ENCODE data around the gene FOLR3.
"Not testable (repeated sequence)": the region's sequence is repeated elsewhere in the genome, so short reads cannot be mapped to it uniquely, and the experiment has no call there.

Gene FOLR3

GRCh38 chr11:72141066-72141465 lies 5.5 kb downstream of the FOLR3 start:
- no peaks in the 10 kb centered on the region for H3K36me3 ChIP-seq (ENCODE audit: control insufficient read depth in 2 of 2, insufficient read depth in 2 of 2, low read length in 2 of 2)
- no peaks in the 10 kb centered on the region for H3K9me3 ChIP-seq (ENCODE audit: control insufficient read depth in 2 of 2, low read length in 2 of 2)
- H3K27ac ChIP-seq (ENCODE audit: low read length), result no peak overlapping the region
- H3K9ac ChIP-seq (ENCODE audit: low read length in 2 of 2), result no peak overlapping the region
- no peaks in the 10 kb centered on the region for H3K27me3 ChIP-seq (ENCODE audit: control insufficient read depth in 1 of 2, insufficient read depth in 2 of 2, low read length in 2 of 2)
- H3K4me1 ChIP-seq (ENCODE audit: control insufficient read depth, insufficient read depth, low read length), result no peaks in the 10 kb centered on the region
- no peak overlapping the region for H3K4me3 ChIP-seq (ENCODE audit: low read length in 2 of 2)

- not testable (repeated sequence) for H3K9me3 ChIP-seq (ENCODE audit: control insufficient read depth in 2 of 2, low read length in 2 of 2); H3K4me1 ChIP-seq (ENCODE audit: control insufficient read depth, insufficient read depth, low read length); H3K9ac ChIP-seq (ENCODE audit: low read length in 2 of 2); H3K27me3 ChIP-seq (ENCODE audit: control insufficient read depth in 1 of 2, insufficient read depth in 2 of 2, low read length in 2 of 2); H3K36me3 ChIP-seq (ENCODE audit: control insufficient read depth in 2 of 2, insufficient read depth in 2 of 2, low read length in 2 of 2); H3K4me3 ChIP-seq (ENCODE audit: low read length in 2 of 2); H3K27ac ChIP-seq (ENCODE audit: low read length)
Measured at GRCh38 chr11:72142086-72142485, 6.6 kb downstream of the FOLR3 start.

GRCh38 chr11:72142543-72142942 lies 7.0 kb downstream of the FOLR3 start:
- H3K4me3 ChIP-seq (ENCODE audit: low read length in 2 of 2); H3K27ac ChIP-seq (ENCODE audit: low read length); H3K9ac ChIP-seq (ENCODE audit: low read length in 2 of 2); H3K9me3 ChIP-seq (ENCODE audit: control insufficient read depth in 2 of 2, low read length in 2 of 2); H3K36me3 ChIP-seq (ENCODE audit: control insufficient read depth in 2 of 2, insufficient read depth in 2 of 2, low read length in 2 of 2); H3K27me3 ChIP-seq (ENCODE audit: control insufficient read depth in 1 of 2, insufficient read depth in 2 of 2, low read length in 2 of 2); H3K4me1 ChIP-seq (ENCODE audit: control insufficient read depth, insufficient read depth, low read length): not testable (repeated sequence)

GRCh38 chr11:72144807-72145565 lies 9.5 kb downstream of the FOLR3 start:
- Histone ChIP-seq H3K27ac (ENCODE audit: low read length) (no peak overlapping the region), H3K9ac (ENCODE audit: low read length in 2 of 2) (no peak overlapping the region), H3K4me1 (ENCODE audit: control insufficient read depth, insufficient read depth, low read length) (no peaks in the 10 kb centered on the region), H3K27me3 (ENCODE audit: control insufficient read depth in 1 of 2, insufficient read depth in 2 of 2, low read length in 2 of 2) (no peaks in the 10 kb centered on the region), H3K36me3 (ENCODE audit: control insufficient read depth in 2 of 2, insufficient read depth in 2 of 2, low read length in 2 of 2) (no peaks in the 10 kb centered on the region), H3K9me3 (ENCODE audit: control insufficient read depth in 2 of 2, low read length in 2 of 2) (no peaks in the 10 kb centered on the region), H3K4me3 (ENCODE audit: low read length in 2 of 2) (no peak overlapping the region)

- Histone ChIP-seq H3K27me3 (ENCODE audit: control insufficient read depth in 1 of 2, insufficient read depth in 2 of 2, low read length in 2 of 2) (no peaks in the 10 kb centered on the region), H3K9me3 (ENCODE audit: control insufficient read depth in 2 of 2, low read length in 2 of 2) (no peaks in the 10 kb centered on the region), H3K9ac (ENCODE audit: low read length in 2 of 2) (no peak overlapping the region), H3K4me1 (ENCODE audit: control insufficient read depth, insufficient read depth, low read length) (no peaks in the 10 kb centered on the region), H3K36me3 (ENCODE audit: control insufficient read depth in 2 of 2, insufficient read depth in 2 of 2, low read length in 2 of 2) (no peaks in the 10 kb centered on the region), H3K27ac (ENCODE audit: low read length) (no peak overlapping the region), H3K4me3 (ENCODE audit: low read length in 2 of 2) (no peak overlapping the region)
Measured at GRCh38 chr11:72146625-72147024, 11.1 kb downstream of the FOLR3 start.

GRCh38 chr11:72150882-72151281 lies 15.4 kb downstream of the FOLR3 start:
- H3K4me3 ChIP-seq (ENCODE audit: low read length in 2 of 2), result no peak overlapping the region
- H3K27me3 ChIP-seq (ENCODE audit: control insufficient read depth in 1 of 2, insufficient read depth in 2 of 2, low read length in 2 of 2), result no peaks in the 10 kb centered on the region
- no peak overlapping the region for H3K9ac ChIP-seq (ENCODE audit: low read length in 2 of 2)
- no peaks in the 10 kb centered on the region for H3K4me1 ChIP-seq (ENCODE audit: control insufficient read depth, insufficient read depth, low read length)
- no peaks in the 10 kb centered on the region for H3K9me3 ChIP-seq (ENCODE audit: control insufficient read depth in 2 of 2, low read length in 2 of 2)
- H3K36me3 ChIP-seq (ENCODE audit: control insufficient read depth in 2 of 2, insufficient read depth in 2 of 2, low read length in 2 of 2), result no peaks in the 10 kb centered on the region
- no peak overlapping the region for H3K27ac ChIP-seq (ENCODE audit: low read length)

- H3K4me1 ChIP-seq (ENCODE audit: control insufficient read depth, insufficient read depth, low read length); H3K9ac ChIP-seq (ENCODE audit: low read length in 2 of 2); H3K27me3 ChIP-seq (ENCODE audit: control insufficient read depth in 1 of 2, insufficient read depth in 2 of 2, low read length in 2 of 2); H3K9me3 ChIP-seq (ENCODE audit: control insufficient read depth in 2 of 2, low read length in 2 of 2); H3K4me3 ChIP-seq (ENCODE audit: low read length in 2 of 2); H3K27ac ChIP-seq (ENCODE audit: low read length); H3K36me3 ChIP-seq (ENCODE audit: control insufficient read depth in 2 of 2, insufficient read depth in 2 of 2, low read length in 2 of 2): not testable (repeated sequence)
Measured at GRCh38 chr11:72153874-72154273, 18.3 kb downstream of the FOLR3 start.

GRCh38 chr11:72154816-72155215 lies 19.3 kb downstream of the FOLR3 start:
- H3K9ac ChIP-seq (ENCODE audit: low read length in 2 of 2), result no peak overlapping the region
- H3K27ac ChIP-seq (ENCODE audit: low read length), result no peak overlapping the region
- H3K4me3 ChIP-seq (ENCODE audit: low read length in 2 of 2), result no peak overlapping the region
- no peaks in the 10 kb centered on the region for H3K9me3 ChIP-seq (ENCODE audit: control insufficient read depth in 2 of 2, low read length in 2 of 2)
- H3K27me3 ChIP-seq (ENCODE audit: control insufficient read depth in 1 of 2, insufficient read depth in 2 of 2, low read length in 2 of 2), result peaks cover 0 to 3% of the 10 kb centered on the region in 2 donors
- no peaks in the 10 kb centered on the region for H3K4me1 ChIP-seq (ENCODE audit: control insufficient read depth, insufficient read depth, low read length)
- H3K36me3 ChIP-seq (ENCODE audit: control insufficient read depth in 2 of 2, insufficient read depth in 2 of 2, low read length in 2 of 2), result no peaks in the 10 kb centered on the region

- no peaks in the 10 kb centered on the region for H3K9me3 ChIP-seq (ENCODE audit: control insufficient read depth in 2 of 2, low read length in 2 of 2)
- peaks cover 0 to 3% of the 10 kb centered on the region in 2 donors for H3K27me3 ChIP-seq (ENCODE audit: control insufficient read depth in 1 of 2, insufficient read depth in 2 of 2, low read length in 2 of 2)
- no peak overlapping the region for H3K9ac ChIP-seq (ENCODE audit: low read length in 2 of 2)
- no peaks in the 10 kb centered on the region for H3K4me1 ChIP-seq (ENCODE audit: control insufficient read depth, insufficient read depth, low read length)
- no peaks in the 10 kb centered on the region for H3K36me3 ChIP-seq (ENCODE audit: control insufficient read depth in 2 of 2, insufficient read depth in 2 of 2, low read length in 2 of 2)
- H3K4me3 ChIP-seq (ENCODE audit: low read length in 2 of 2), result no peak overlapping the region
- H3K27ac ChIP-seq (ENCODE audit: low read length), result no peak overlapping the region
Measured at GRCh38 chr11:72155751-72156150, 20.2 kb downstream of the FOLR3 start.

- Histone ChIP-seq H3K27me3 (ENCODE audit: control insufficient read depth in 1 of 2, insufficient read depth in 2 of 2, low read length in 2 of 2) (peaks cover 0 to 3% of the 10 kb centered on the region in 2 donors), H3K9ac (ENCODE audit: low read length in 2 of 2) (no peak overlapping the region), H3K4me1 (ENCODE audit: control insufficient read depth, insufficient read depth, low read length) (no peaks in the 10 kb centered on the region), H3K9me3 (ENCODE audit: control insufficient read depth in 2 of 2, low read length in 2 of 2) (no peaks in the 10 kb centered on the region), H3K36me3 (ENCODE audit: control insufficient read depth in 2 of 2, insufficient read depth in 2 of 2, low read length in 2 of 2) (no peaks in the 10 kb centered on the region), H3K27ac (ENCODE audit: low read length) (no peak overlapping the region), H3K4me3 (ENCODE audit: low read length in 2 of 2) (no peak overlapping the region)
Measured at GRCh38 chr11:72157131-72157530, 21.6 kb downstream of the FOLR3 start.

GRCh38 chr11:72160319-72160718 lies 24.8 kb downstream of the FOLR3 start:
- Histone ChIP-seq H3K4me1 (ENCODE audit: control insufficient read depth, insufficient read depth, low read length) (no peaks in the 10 kb centered on the region), H3K9me3 (ENCODE audit: control insufficient read depth in 2 of 2, low read length in 2 of 2) (no peaks in the 10 kb centered on the region), H3K9ac (ENCODE audit: low read length in 2 of 2) (no peak overlapping the region), H3K4me3 (ENCODE audit: low read length in 2 of 2) (no peak overlapping the region), H3K27ac (ENCODE audit: low read length) (no peak overlapping the region), H3K27me3 (ENCODE audit: control insufficient read depth in 1 of 2, insufficient read depth in 2 of 2, low read length in 2 of 2) (peaks cover 0 to 3% of the 10 kb centered on the region in 2 donors), H3K36me3 (ENCODE audit: control insufficient read depth in 2 of 2, insufficient read depth in 2 of 2, low read length in 2 of 2) (no peaks in the 10 kb centered on the region)

Measured in stomach smooth muscle (tissue), 2 donors.